ENCODE data around the gene GRIK2. TPM values are rescaled to one million over a fixed set of nuclear protein-coding genes. Genes with fewer than 3 reads are reported as not detected.

GRIK2 gene
- total and polyA plus RNA-seq, 7 donors = 0.25 to 8.9 (median 2.1) TPM; not detected in 2

GRCh38 chr6:101845172-101845571, 451.7 kb downstream of the GRIK2 start:
- 0% methylated on average over 2 of the region's 2 CpGs for WGBS, 2 donors

GRCh38 chr6:101845621-101846020, 452.1 kb downstream of the GRIK2 start:
- no peak overlapping the region for H3K4me3 ChIP-seq
- TF ChIP-seq POLR2A (IDR thresholded peaks at IDR 0.05) = no peak
- TF ChIP-seq, protein P1, sequence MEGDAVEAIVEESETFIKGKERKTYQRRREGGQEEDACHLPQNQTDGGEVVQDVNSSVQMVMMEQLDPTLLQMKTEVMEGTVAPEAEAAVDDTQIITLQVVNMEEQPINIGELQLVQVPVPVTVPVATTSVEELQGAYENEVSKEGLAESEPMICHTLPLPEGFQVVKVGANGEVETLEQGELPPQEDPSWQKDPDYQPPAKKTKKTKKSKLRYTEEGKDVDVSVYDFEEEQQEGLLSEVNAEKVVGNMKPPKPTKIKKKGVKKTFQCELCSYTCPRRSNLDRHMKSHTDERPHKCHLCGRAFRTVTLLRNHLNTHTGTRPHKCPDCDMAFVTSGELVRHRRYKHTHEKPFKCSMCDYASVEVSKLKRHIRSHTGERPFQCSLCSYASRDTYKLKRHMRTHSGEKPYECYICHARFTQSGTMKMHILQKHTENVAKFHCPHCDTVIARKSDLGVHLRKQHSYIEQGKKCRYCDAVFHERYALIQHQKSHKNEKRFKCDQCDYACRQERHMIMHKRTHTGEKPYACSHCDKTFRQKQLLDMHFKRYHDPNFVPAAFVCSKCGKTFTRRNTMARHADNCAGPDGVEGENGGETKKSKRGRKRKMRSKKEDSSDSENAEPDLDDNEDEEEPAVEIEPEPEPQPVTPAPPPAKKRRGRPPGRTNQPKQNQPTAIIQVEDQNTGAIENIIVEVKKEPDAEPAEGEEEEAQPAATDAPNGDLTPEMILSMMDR (IDR thresholded peaks at IDR 0.05) = no peak
- no peak for TF ChIP-seq EP300 (IDR thresholded peaks at IDR 0.05)
- TF ChIP-seq POLR2AphosphoS5 (IDR thresholded peaks at IDR 0.05) = no peak
- no peak overlapping the region for H3K27ac ChIP-seq
- H3K4me1 ChIP-seq = no peaks in the 10 kb centered on the region
- WGBS, 2 donors = 57 to 84% methylated on average over 1 of the region's 1 CpG
- no peaks in the 10 kb centered on the region for H3K27me3 ChIP-seq
- intact Hi-C loops (cut with DNase I) = no loop called here
- DNase-seq = no peak
- no peaks in the 10 kb centered on the region for H3K36me3 ChIP-seq
- H3K9me3 ChIP-seq = no peaks in the 10 kb centered on the region

More at GRCh38 chr6:101845172-101845571, 451.7 kb downstream of the GRIK2 start:
- Histone ChIP-seq H3K4me1 (no peaks in the 10 kb centered on the region), H3K27me3 (no peaks in the 10 kb centered on the region), H3K4me3 (no peak overlapping the region), H3K27ac (no peak overlapping the region), H3K9me3 (no peaks in the 10 kb centered on the region), H3K36me3 (no peaks in the 10 kb centered on the region)
- DNase-seq = no peak
- TF ChIP-seq EP300 (IDR thresholded peaks at IDR 0.05) (no peak), POLR2A (IDR thresholded peaks at IDR 0.05) (no peak), POLR2AphosphoS5 (IDR thresholded peaks at IDR 0.05) (no peak)
- TF ChIP-seq, protein P1 (IDR thresholded peaks at IDR 0.05) = no peak
- intact Hi-C loops (cut with DNase I) = no loop called here

- DNase-seq = no peak
- Histone ChIP-seq H3K27ac (no peak overlapping the region), H3K4me1 (no peaks in the 10 kb centered on the region), H3K27me3 (no peaks in the 10 kb centered on the region), H3K36me3 (no peaks in the 10 kb centered on the region), H3K9me3 (no peaks in the 10 kb centered on the region), H3K4me3 (no peak overlapping the region)
- 34 to 36% methylated on average over 3 of the region's 3 CpGs for WGBS, 2 donors
- intact Hi-C loops (cut with DNase I) = no loop called here
- TF ChIP-seq POLR2AphosphoS5 (IDR thresholded peaks at IDR 0.05) (no peak), POLR2A (IDR thresholded peaks at IDR 0.05) (no peak), EP300 (IDR thresholded peaks at IDR 0.05) (no peak)
- TF ChIP-seq, protein P1 (IDR thresholded peaks at IDR 0.05) = no peak
Measured at GRCh38 chr6:101847690-101848089, 454.2 kb downstream of the GRIK2 start.

GRCh38 chr6:101851911-101852310, 458.4 kb downstream of the GRIK2 start:
- H3K4me1 ChIP-seq = no peaks in the 10 kb centered on the region
- WGBS, 2 donors = 71 to 85% methylated on average over 1 of the region's 1 CpG
- no peaks in the 10 kb centered on the region for H3K27me3 ChIP-seq
- no peaks in the 10 kb centered on the region for H3K36me3 ChIP-seq
- H3K4me3 ChIP-seq = no peak overlapping the region
- H3K27ac ChIP-seq = no peak overlapping the region
- intact Hi-C loops (cut with DNase I) = no loop called here
- no peak for TF ChIP-seq POLR2AphosphoS5 (IDR thresholded peaks at IDR 0.05)
- TF ChIP-seq POLR2A (IDR thresholded peaks at IDR 0.05) = no peak
- TF ChIP-seq, protein P1 (IDR thresholded peaks at IDR 0.05) = no peak
- no peak for TF ChIP-seq EP300 (IDR thresholded peaks at IDR 0.05)
- H3K9me3 ChIP-seq = no peaks in the 10 kb centered on the region
- DNase-seq = no peak
